Measurements from ENCODE around the gene LMX1A. TPM values are rescaled to one million over a fixed set of nuclear protein-coding genes. Genes with fewer than 3 reads are reported as not detected.

The LMX1A gene
- polyA plus RNA-seq, 1 donor from 2014 or later: 0.47 TPM

DNA sequence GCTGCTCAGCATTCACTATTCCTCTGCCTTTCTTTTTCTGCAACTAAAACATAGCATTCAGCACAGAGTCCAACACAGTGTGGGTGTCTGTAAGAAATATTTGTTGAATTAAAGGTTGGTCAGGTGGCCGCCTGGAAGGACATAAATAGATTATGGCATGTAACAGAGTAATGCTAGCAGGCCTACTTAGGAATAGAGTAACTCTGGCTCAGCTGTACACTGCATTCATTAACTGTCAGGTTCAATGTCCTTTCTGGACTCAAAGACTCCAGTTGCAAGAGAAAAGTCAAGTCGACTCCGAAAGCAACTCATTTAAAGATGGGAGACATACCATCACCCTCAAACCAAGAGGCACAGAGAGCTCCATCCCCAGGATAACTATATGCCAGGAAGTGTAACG is 116.0 kb downstream of the LMX1A start:
- no peaks in the 10 kb centered on the region for H3K36me3 ChIP-seq (ENCODE audit: insufficient read depth, low read length)
- no peaks in the 10 kb centered on the region for H4K20me1 ChIP-seq (ENCODE audit: insufficient read depth)
- H3K79me2 ChIP-seq (replicated peaks; ENCODE audit: insufficient read depth, low read length): no peaks in the 10 kb centered on the region
- no peaks in the 10 kb centered on the region for H3K9me2 ChIP-seq (ENCODE audit: insufficient read depth, low read length)
- no peak overlapping the region for H3K4me2 ChIP-seq (ENCODE audit: low read length)
- no peak overlapping the region for H3K4me3 ChIP-seq (ENCODE audit: low read length)
- no peaks in the 10 kb centered on the region for H3K27me3 ChIP-seq (ENCODE audit: insufficient read depth, low read depth, low read length)
- H3K27ac ChIP-seq (ENCODE audit: low read length): no peak overlapping the region
- TF ChIP-seq CTCF (IDR thresholded peaks at IDR 0.05; ENCODE audit: poor library complexity, severe bottlenecking) (no peak), RAD21 (conservative IDR thresholded peaks at IDR 0.05) (no peak), EP300 (conservative IDR thresholded peaks at IDR 0.05; ENCODE audit: poor library complexity, severe bottlenecking) (no peak), REST (IDR thresholded peaks at IDR 0.05; ENCODE audit: borderline replicate concordance) (no peak), EZH2 (IDR thresholded peaks at IDR 0.05; ENCODE audit: borderline replicate concordance, insufficient read depth, low read length, poor library complexity, severe bottlenecking) (no peak), POLR2AphosphoS5 (IDR thresholded peaks at IDR 0.05) (no peak), MXI1 (conservative IDR thresholded peaks at IDR 0.05; ENCODE audit: poor library complexity, severe bottlenecking) (no peak), SMC3 (conservative IDR thresholded peaks at IDR 0.05; ENCODE audit: poor library complexity) (no peak), TAF1 (IDR thresholded peaks at IDR 0.05; ENCODE audit: low read depth) (no peak)
- no peak overlapping the region for H3K9ac ChIP-seq (ENCODE audit: low read length)
- H3F3A ChIP-seq (ENCODE audit: insufficient read depth, low read length, poor library complexity, severe bottlenecking): no peaks in the 10 kb centered on the region
- no peak overlapping the region for H2AFZ ChIP-seq (ENCODE audit: low read depth, low read length)
- H3K9me3 ChIP-seq (ENCODE audit: low read length): no peaks in the 10 kb centered on the region

- no peak overlapping the region for H3K4me3 ChIP-seq (ENCODE audit: low read length)
Observed at GRCh38 chr1:165239873-165240272, 116.6 kb downstream of the LMX1A start.

More at GRCh38 chr1:165239873-165240272, 116.6 kb downstream of the LMX1A start:
- H3K9ac ChIP-seq (ENCODE audit: low read length): no peak overlapping the region
- no peak overlapping the region for H2AFZ ChIP-seq (ENCODE audit: low read depth, low read length)
- H3K27ac ChIP-seq (ENCODE audit: low read length): no peak overlapping the region
- TF ChIP-seq EP300 (conservative IDR thresholded peaks at IDR 0.05; ENCODE audit: poor library complexity, severe bottlenecking) (no peak), REST (IDR thresholded peaks at IDR 0.05; ENCODE audit: borderline replicate concordance) (no peak), RAD21 (conservative IDR thresholded peaks at IDR 0.05) (no peak), SMC3 (conservative IDR thresholded peaks at IDR 0.05; ENCODE audit: poor library complexity) (no peak), POLR2AphosphoS5 (IDR thresholded peaks at IDR 0.05) (no peak), MXI1 (conservative IDR thresholded peaks at IDR 0.05; ENCODE audit: poor library complexity, severe bottlenecking) (no peak)
- H3K4me2 ChIP-seq (ENCODE audit: low read length): no peak overlapping the region
- H3K36me3 ChIP-seq (ENCODE audit: insufficient read depth, low read length): no peaks in the 10 kb centered on the region
- H3F3A ChIP-seq (ENCODE audit: insufficient read depth, low read length, poor library complexity, severe bottlenecking): no peaks in the 10 kb centered on the region
- H3K79me2 ChIP-seq (replicated peaks; ENCODE audit: insufficient read depth, low read length): no peaks in the 10 kb centered on the region
- H4K20me1 ChIP-seq (ENCODE audit: insufficient read depth): no peaks in the 10 kb centered on the region
- peaks cover 3% of the 10 kb centered on the region for H3K27me3 ChIP-seq (ENCODE audit: insufficient read depth, low read depth, low read length)
- H3K9me3 ChIP-seq (ENCODE audit: low read length): no peaks in the 10 kb centered on the region
- no peaks in the 10 kb centered on the region for H3K9me2 ChIP-seq (ENCODE audit: insufficient read depth, low read length)

All from neural cell (in vitro differentiated cells).